SK-N-SH treated with all-trans-retinoic acid at 6 μM for 48 hours (cell line): Measurements from ENCODE around the gene AHCYL2.

Experiments
- RARB ChIP-seq: fragments of 250-450 bp; sonication (Bioruptor Pico); IDR thresholded peaks from 2 replicates; pipeline ENCODE4 v1.8.0; 2021; ENCODE audit warnings: mild to moderate bottlenecking, moderate library complexity
- TCF4 ChIP-seq: fragments of 250-450 bp; sonication (Bioruptor Pico); IDR thresholded peaks from 2 replicates; pipeline ENCODE4 v1.8.0; 2021; ENCODE audit warnings: mild to moderate bottlenecking, moderate library complexity, borderline replicate concordance
- ZFP3 ChIP-seq: fragments of 250-450 bp; sonication (Bioruptor Pico); IDR thresholded peaks from 2 replicates; pipeline ENCODE4 v1.5.0; 2020; ENCODE audit warnings: mild to moderate bottlenecking, moderate library complexity
- ZNF565 ChIP-seq: fragments of 450-650 bp; formaldehyde crosslinking; conservative IDR thresholded peaks from 2 replicates; pipeline ENCODE4 v1.5.0; 2020; ENCODE audit warnings: low read depth, mild to moderate bottlenecking, moderate library complexity
- TF ChIP-seq, protein P1 (sequence below): fragments of 250-450 bp; sonication (Bioruptor Pico); IDR thresholded peaks from 2 replicates; pipeline ENCODE4 v1.8.0; 2020; ENCODE audit warnings: mild to moderate bottlenecking, moderate library complexity, borderline replicate concordance

GRCh38 chr7:129224251-129225205, at the start of gene AHCYL2:
- TF ChIP-seq ZNF565 (0 out of 2 replicates have a peak, but pooled peaks have one; percentile 19), RARB (CRISPR knock-in tag) (no peak), ZFP3 (CRISPR knock-in tag) (peak; percentile 76), TCF4 (no peak)
- TF ChIP-seq, protein P1, sequence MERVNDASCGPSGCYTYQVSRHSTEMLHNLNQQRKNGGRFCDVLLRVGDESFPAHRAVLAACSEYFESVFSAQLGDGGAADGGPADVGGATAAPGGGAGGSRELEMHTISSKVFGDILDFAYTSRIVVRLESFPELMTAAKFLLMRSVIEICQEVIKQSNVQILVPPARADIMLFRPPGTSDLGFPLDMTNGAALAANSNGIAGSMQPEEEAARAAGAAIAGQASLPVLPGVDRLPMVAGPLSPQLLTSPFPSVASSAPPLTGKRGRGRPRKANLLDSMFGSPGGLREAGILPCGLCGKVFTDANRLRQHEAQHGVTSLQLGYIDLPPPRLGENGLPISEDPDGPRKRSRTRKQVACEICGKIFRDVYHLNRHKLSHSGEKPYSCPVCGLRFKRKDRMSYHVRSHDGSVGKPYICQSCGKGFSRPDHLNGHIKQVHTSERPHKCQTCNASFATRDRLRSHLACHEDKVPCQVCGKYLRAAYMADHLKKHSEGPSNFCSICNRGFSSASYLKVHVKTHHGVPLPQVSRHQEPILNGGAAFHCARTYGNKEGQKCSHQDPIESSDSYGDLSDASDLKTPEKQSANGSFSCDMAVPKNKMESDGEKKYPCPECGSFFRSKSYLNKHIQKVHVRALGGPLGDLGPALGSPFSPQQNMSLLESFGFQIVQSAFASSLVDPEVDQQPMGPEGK (CRISPR knock-in tag) = no peak
